Astrocyte of the spinal cord (primary cell): ENCODE data around the gene MEPCE.

Experiments
- DNase-seq: peaks from one replicate; pipeline ENCODE4 v3.0.0; 2011; ENCODE audit warnings: low read depth, low spot score
- H3K4me3 ChIP-seq: 2 replicates; pipeline ENCODE4 v1.5.1; 2011; ENCODE audit warnings: low read depth, mild to moderate bottlenecking, low read length, moderate library complexity
- CTCF ChIP-seq: IDR thresholded peaks from 2 replicates; pipeline ENCODE4 v1.5.1; 2012; ENCODE audit warnings: low read depth, mild to moderate bottlenecking, low read length, inconsistent platforms
- in situ Hi-C: cut with HindIII; loops from 2 replicates; pipeline ENCODE4 v1.10.0; 2017; ENCODE audit warnings: low sequenced_read_pairs

The MEPCE gene

GRCh38 chr7:100427762-100428198 lies 1.9 kb upstream of the MEPCE start:
- peak overlapping the region; percentile 65 for H3K4me3 ChIP-seq
- no peak for TF ChIP-seq CTCF
- no peak for DNase-seq
- in situ Hi-C loops = no loop called here

- in situ Hi-C loops = no loop called here
- TF ChIP-seq CTCF = no peak
- H3K4me3 ChIP-seq = peak within 1 kb of the TSS; percentile 65
- peak; percentile 99 for DNase-seq
Observed at GRCh38 chr7:100428199-100428966, 1.2 kb upstream of the MEPCE start, which contains the start of gene ZCWPW1. TSS of gene ZCWPW1 (minus strand) at chr7:100428703. CDS start at chr7:100420649, 8,054 bp downstream.

- TF ChIP-seq CTCF = no peak
- in situ Hi-C loops = no loop called here
- peak; percentile 100 for DNase-seq
- peak overlapping the region; percentile 65 for H3K4me3 ChIP-seq
Observed at GRCh38 chr7:100428967-100429636, 529 bp upstream of the MEPCE start.

GRCh38 chr7:100430493-100431285 lies 1.1 kb downstream of the MEPCE start:
- no peak for DNase-seq
- TF ChIP-seq CTCF = no peak
- in situ Hi-C loops = no loop called here
- H3K4me3 ChIP-seq = peak overlapping the region; percentile 65

- in situ Hi-C loops = no loop called here
- no peak for TF ChIP-seq CTCF
- H3K4me3 ChIP-seq = no peak overlapping the region
- no peak for DNase-seq
Observed at GRCh38 chr7:100431286-100431735, 1.7 kb downstream of the MEPCE start.

GRCh38 chr7:100432053-100432452 lies 2.4 kb downstream of the MEPCE start:
- TF ChIP-seq CTCF = no peak
- DNase-seq = no peak
- H3K4me3 ChIP-seq = no peak overlapping the region
- in situ Hi-C loops = no loop called here
